ENCODE results near the gene DLGAP4. TPM values are rescaled to one million over a fixed set of nuclear protein-coding genes. Genes with fewer than 3 reads are reported as not detected.

DLGAP4 gene
- total and polyA plus RNA-seq, 9 of the 15 experiments (the other 6 are each of a cell fraction or from before 2014, with no cell fraction given), result 0.31 to 34.1 (median 4.5) TPM

DNA sequence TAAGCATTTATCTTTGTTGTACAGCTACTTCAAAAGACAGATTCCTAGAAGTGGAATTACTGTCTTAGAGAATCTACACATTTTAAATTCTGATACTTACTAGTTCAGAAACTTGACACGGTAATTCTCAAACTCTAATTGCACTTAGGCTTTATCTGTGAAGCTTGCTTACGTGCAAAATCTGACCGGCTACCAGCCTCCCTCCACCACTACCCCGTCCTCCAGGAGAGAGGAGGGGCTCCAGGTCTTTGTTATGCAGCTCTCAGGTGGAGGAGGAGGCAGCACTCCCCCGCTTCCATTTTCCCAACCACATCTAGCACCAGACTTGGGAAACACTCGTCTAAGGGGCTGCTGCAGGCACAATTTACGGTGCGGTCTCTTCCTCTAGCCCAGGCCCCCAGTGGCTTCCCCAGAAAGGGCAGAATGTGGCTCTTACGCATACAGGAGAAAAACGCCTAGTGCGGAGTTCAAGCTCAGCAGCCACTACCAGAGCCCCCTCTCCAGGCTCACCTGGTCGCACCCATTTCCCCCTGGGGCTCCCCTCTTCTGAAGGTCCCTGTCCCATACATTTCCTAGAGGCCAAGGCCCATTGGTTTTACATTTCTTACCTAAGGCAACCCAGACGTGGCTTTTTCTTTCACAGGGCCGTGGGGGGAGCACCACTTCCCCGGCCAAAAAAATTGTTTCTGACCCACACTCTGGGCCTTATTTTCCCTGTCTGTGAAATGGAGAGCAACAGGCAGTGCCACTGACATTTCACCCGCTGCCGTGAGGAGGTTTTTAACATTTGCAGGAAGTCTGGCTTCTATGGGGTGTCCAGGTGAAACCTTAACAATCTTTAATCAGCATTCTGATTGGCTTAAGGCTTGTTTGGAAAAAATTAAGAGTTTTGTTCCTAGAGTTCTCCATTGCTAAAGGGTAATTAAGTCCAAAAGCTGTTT lies 265.7 kb downstream of the DLGAP4 start (continued):
- TF ChIP-seq SOX6 (IDR thresholded peaks at IDR 0.05) (peak; percentile 70), TCF7 (IDR thresholded peaks at IDR 0.05; ENCODE audit: borderline replicate concordance) (no peak), CREBBP (IDR thresholded peaks at IDR 0.05; ENCODE audit: low read depth, low read length) (no peak), ELF1 (tag; IDR thresholded peaks at IDR 0.05) (no peak), SREBF1 (IDR thresholded peaks at IDR 0.05; ENCODE audit: borderline replicate concordance, low read depth, low read length) (no peak), FOXJ2 (tag; IDR thresholded peaks at IDR 0.05) (no peak), SRF (CRISPR knock-in tag; IDR thresholded peaks at IDR 0.05) (no peak)
- TF ChIP-seq, protein P1, sequence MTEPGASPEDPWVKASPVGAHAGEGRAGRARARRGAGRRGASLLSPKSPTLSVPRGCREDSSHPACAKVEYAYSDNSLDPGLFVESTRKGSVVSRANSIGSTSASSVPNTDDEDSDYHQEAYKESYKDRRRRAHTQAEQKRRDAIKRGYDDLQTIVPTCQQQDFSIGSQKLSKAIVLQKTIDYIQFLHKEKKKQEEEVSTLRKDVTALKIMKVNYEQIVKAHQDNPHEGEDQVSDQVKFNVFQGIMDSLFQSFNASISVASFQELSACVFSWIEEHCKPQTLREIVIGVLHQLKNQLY (CRISPR knock-in tag; conservative IDR thresholded peaks at IDR 0.05), result no peak
- TF ChIP-seq, protein P2, sequence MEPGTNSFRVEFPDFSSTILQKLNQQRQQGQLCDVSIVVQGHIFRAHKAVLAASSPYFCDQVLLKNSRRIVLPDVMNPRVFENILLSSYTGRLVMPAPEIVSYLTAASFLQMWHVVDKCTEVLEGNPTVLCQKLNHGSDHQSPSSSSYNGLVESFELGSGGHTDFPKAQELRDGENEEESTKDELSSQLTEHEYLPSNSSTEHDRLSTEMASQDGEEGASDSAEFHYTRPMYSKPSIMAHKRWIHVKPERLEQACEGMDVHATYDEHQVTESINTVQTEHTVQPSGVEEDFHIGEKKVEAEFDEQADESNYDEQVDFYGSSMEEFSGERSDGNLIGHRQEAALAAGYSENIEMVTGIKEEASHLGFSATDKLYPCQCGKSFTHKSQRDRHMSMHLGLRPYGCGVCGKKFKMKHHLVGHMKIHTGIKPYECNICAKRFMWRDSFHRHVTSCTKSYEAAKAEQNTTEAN (CRISPR knock-in tag; IDR thresholded peaks at IDR 0.05), result no peak
- TF ChIP-seq, protein P3, sequence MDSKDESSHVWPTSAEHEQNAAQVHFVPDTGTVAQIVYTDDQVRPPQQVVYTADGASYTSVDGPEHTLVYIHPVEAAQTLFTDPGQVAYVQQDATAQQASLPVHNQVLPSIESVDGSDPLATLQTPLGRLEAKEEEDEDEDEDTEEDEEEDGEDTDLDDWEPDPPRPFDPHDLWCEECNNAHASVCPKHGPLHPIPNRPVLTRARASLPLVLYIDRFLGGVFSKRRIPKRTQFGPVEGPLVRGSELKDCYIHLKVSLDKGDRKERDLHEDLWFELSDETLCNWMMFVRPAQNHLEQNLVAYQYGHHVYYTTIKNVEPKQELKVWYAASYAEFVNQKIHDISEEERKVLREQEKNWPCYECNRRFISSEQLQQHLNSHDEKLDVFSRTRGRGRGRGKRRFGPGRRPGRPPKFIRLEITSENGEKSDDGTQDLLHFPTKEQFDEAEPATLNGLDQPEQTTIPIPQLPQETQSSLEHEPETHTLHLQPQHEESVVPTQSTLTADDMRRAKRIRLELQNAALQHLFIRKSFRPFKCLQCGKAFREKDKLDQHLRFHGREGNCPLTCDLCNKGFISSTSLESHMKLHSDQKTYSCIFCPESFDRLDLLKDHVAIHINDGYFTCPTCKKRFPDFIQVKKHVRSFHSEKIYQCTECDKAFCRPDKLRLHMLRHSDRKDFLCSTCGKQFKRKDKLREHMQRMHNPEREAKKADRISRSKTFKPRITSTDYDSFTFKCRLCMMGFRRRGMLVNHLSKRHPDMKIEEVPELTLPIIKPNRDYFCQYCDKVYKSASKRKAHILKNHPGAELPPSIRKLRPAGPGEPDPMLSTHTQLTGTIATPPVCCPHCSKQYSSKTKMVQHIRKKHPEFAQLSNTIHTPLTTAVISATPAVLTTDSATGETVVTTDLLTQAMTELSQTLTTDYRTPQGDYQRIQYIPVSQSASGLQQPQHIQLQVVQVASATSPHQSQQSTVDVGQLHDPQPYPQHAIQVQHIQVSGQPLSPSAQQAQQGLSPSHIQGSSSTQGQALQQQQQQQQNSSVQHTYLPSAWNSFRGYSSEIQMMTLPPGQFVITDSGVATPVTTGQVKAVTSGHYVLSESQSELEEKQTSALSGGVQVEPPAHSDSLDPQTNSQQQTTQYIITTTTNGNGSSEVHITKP (IDR thresholded peaks at IDR 0.05; ENCODE audit: partially characterized antibody), result peak; percentile 28
- TF ChIP-seq, protein P4, sequence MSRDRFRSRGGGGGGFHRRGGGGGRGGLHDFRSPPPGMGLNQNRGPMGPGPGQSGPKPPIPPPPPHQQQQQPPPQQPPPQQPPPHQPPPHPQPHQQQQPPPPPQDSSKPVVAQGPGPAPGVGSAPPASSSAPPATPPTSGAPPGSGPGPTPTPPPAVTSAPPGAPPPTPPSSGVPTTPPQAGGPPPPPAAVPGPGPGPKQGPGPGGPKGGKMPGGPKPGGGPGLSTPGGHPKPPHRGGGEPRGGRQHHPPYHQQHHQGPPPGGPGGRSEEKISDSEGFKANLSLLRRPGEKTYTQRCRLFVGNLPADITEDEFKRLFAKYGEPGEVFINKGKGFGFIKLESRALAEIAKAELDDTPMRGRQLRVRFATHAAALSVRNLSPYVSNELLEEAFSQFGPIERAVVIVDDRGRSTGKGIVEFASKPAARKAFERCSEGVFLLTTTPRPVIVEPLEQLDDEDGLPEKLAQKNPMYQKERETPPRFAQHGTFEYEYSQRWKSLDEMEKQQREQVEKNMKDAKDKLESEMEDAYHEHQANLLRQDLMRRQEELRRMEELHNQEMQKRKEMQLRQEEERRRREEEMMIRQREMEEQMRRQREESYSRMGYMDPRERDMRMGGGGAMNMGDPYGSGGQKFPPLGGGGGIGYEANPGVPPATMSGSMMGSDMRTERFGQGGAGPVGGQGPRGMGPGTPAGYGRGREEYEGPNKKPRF (IDR thresholded peaks at IDR 0.05; ENCODE audit: low read depth, low read length), result no peak
- TF ChIP-seq, protein P5, sequence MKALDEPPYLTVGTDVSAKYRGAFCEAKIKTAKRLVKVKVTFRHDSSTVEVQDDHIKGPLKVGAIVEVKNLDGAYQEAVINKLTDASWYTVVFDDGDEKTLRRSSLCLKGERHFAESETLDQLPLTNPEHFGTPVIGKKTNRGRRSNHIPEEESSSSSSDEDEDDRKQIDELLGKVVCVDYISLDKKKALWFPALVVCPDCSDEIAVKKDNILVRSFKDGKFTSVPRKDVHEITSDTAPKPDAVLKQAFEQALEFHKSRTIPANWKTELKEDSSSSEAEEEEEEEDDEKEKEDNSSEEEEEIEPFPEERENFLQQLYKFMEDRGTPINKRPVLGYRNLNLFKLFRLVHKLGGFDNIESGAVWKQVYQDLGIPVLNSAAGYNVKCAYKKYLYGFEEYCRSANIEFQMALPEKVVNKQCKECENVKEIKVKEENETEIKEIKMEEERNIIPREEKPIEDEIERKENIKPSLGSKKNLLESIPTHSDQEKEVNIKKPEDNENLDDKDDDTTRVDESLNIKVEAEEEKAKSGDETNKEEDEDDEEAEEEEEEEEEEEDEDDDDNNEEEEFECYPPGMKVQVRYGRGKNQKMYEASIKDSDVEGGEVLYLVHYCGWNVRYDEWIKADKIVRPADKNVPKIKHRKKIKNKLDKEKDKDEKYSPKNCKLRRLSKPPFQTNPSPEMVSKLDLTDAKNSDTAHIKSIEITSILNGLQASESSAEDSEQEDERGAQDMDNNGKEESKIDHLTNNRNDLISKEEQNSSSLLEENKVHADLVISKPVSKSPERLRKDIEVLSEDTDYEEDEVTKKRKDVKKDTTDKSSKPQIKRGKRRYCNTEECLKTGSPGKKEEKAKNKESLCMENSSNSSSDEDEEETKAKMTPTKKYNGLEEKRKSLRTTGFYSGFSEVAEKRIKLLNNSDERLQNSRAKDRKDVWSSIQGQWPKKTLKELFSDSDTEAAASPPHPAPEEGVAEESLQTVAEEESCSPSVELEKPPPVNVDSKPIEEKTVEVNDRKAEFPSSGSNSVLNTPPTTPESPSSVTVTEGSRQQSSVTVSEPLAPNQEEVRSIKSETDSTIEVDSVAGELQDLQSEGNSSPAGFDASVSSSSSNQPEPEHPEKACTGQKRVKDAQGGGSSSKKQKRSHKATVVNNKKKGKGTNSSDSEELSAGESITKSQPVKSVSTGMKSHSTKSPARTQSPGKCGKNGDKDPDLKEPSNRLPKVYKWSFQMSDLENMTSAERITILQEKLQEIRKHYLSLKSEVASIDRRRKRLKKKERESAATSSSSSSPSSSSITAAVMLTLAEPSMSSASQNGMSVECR (CRISPR knock-in tag; IDR thresholded peaks at IDR 0.05), result no peak

Measured in K562 (cell line).